Adrenal gland (tissue), 5 donors: ENCODE measurements around the gene BDNF.

Experiments used
- CTCF ChIP-seq, 6 experiments: fragments of 450-650 bp in 4 of 6; fragments of 200-600 bp in 2 of 6; sonication (generic) in 1 of 6; IDR thresholded peaks; 1 replicate in 5 of 6; 2 replicates in 1 of 6; pipeline versions ENCODE4 v1.5.1 to v1.8.0; 2016 to 2021; ENCODE audit warnings: antibody characterized with exemption in 6 of 6, mild to moderate bottlenecking in 2 of 6, moderate library complexity in 1 of 6
- POLR2A ChIP-seq, 2 donors: fragments of 450-650 bp; IDR thresholded peaks; one replicate each; pipeline ENCODE4 v1.6.1; 2017; ENCODE audit warnings: antibody characterized with exemption in 2 of 2, mild to moderate bottlenecking in 2 of 2, moderate library complexity in 1 of 2
- donor health status: DM: no; HTN: no; CAD: no.

GRCh38 chr11:27619763-27620335 is 80.4 kb downstream of the BDNF start:
- TF ChIP-seq POLR2A (IDR thresholded peaks at IDR 0.05): no peak
- no peak for TF ChIP-seq CTCF (IDR thresholded peaks at IDR 0.05)
